ENCODE results near the gene TIMM22.
"Not testable (repeated sequence)": the region's sequence is repeated elsewhere in the genome, so short reads cannot be mapped to it uniquely, and the experiment has no call there.

Gene TIMM22

DNA sequence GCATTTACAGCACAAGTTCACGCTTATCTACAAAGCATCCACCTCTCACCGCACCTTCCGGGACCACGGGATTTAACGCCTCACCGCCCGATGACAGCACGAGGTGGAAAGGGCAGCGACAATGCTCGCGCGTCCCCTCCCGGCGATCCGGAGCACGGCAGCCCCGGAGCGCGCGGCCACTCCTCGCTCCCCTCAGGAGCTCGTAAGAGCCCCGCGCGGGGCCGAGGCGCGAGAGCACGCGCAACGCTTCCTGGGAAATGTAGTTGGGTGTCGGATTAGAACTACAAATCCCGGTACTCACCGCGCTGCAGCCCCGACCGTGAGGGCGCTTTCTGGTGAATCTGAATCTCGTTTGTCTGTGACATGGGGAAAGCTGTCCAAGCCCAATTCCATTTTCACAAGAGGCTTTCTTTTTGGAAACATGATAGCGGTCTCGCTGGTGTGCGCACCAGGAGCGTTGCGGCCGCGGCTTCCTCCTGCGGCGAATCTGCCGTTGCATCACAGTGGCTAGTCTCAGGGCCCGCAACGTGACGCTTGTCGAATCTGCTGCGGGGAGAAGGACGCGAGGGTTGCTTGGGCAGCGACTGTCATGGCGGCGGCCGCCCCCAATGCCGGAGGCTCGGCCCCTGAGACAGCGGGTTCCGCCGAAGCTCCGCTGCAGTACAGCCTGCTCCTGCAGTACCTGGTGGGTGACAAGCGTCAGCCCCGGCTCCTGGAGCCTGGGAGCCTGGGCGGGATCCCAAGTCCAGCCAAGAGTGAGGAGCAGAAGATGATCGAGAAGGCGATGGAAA, at the start of gene TIMM22:
Gene TIMM22, plus strand, starts transcription at position 576 of the 791 bp plus-strand sequence. Its CDS starts 14 bp downstream, at position 590.
- DNase-seq = peak; percentile 93 to 97 (median 93)

DNA sequence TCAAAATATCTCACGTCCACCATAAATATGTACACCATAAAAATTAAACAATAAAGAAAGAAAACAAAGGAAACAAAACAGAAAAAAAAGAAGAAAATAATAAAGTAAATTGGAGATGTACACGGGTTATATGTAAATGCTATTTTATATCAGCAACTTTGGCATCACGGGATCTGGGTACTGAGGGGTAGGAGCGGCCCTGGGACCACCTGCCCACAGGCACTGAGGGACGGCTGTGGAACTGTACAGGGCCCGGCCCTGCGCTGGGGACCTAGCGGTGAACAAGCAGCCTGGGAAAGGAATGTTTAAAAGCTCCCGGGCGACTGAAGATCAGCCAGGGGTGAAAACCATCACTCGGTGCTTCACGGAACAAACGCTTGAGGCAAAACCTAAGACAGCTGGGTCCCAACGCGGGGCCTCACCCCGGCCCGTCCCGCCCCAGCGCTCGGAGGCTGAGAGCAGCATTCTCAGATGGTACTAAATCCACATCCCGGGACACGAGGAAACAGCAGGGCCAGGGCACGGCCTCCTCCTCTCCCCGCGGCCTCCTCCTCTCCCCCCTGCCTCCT, 48.6 kb upstream of the TIMM22 start:
- no peak for DNase-seq

- DNase-seq = no peak
Measured at GRCh38 chr17:949623-950303, 47.2 kb upstream of the TIMM22 start.

DNA sequence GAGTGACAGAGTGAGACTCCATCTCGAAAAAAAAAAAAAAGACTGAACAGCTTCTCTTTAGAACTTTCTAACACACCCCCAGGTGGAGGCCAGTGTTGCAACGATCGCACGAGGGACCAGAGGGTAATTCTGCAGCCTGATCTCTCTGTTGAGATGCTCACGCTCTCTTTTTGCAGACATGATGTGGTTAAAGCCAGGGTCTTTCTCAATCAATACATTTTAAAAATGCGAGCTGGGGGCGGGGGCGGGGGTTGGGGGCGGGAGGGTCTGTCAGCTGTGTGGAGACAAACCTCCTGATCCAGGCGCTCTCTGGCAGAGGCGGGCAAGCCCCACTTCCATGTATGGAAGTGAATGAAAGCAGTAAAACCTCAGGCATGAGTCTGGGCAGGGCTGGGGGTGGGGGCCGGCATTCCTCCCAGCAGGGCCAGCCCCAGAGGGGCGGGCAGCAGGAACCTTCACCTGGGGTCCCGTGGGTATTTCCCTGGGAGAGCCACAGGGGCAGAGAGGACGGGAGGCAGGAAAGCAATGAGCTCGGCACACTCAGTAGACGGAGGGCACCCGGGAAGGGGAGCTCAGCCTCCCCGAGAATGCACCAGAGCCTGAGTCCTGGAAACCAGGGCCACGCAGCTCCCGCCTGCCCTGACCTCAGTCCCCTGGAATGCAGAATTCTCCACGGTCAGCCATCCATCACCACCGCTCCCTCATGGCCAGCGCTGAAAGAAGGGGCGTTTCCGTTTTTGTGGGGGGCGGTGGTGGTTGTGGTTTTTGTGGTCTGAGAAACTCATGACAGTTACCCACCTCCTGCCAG, 45.4 kb upstream of the TIMM22 start:
- DNase-seq = no peak

DNA sequence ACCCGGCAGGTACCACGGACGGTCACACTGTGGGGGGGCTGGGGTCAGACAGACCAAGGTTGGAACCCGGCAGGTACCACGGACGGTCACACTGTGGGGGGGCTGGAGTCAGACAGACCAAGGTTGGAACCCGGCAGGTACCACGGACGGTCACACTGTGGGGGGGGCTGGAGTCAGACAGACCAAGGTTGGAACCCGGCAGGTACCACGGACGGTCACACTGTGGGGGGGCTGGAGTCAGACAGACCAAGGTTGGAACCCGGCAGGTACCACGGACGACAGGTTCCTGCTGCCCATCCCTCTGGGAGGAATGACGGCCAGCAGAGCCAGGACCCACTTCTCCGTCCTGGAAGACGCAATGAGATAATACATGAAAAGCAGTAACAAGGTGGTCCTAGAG, 44.3 kb upstream of the TIMM22 start:
- DNase-seq = not testable (repeated sequence)

GRCh38 chr17:953767-954166, 43.2 kb upstream of the TIMM22 start:
- no peak for DNase-seq

DNA sequence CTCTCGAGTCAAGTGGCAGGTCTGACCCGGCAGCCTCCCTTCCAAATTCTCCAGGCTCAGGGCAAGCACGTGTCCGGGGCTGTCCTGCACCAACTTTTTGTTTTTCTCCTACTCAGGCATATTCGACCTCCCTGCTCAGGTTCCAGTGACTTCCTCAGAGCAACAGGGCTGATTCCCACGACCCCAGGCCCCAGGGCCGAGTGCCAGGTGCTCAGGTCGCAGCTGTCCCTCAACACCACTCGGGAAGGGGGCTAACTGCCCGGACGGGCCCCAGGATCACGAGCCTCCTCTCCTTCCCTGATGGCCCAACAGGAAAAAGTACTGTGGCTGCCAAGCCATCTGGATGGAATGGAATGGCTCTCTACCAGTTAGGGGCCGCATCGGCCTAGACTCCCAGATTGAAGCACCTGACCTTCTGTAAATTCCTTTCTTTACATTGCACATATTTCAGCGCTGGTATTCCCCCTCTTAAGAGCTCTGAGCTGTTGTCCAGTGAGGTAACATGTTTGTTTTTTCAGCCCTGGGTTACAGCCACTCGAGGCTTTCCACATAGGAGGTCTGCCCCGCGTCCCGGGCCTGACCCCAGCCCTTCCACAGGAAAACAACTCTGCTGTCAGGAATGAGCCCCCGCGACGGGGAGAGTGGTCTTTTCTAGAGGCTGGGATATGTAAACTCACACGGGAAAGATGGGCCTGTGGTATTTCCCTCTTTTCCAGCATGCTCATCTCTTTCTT, 42.3 kb upstream of the TIMM22 start:
- DNase-seq = no peak

DNA sequence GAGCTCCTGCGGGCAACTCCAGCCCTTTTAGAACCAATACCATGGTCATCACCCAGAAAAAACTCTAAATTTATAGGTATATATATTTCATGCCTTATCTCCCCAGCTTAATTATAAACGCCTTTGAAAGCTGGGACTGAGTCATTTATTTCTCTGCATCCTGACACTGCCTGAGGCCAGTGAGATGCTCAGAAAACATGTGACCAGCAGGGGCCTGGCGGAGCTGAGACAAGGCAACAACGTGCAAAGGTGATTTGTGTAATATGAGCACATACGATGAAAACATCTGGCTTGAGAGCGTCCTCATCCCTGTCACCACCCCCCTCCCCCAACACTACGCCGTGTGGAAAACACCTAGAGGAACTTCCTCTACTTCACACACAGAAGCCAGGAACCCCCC, 40.0 kb upstream of the TIMM22 start:
- peak; percentile 9 to 41 (median 40) for DNase-seq

DNA sequence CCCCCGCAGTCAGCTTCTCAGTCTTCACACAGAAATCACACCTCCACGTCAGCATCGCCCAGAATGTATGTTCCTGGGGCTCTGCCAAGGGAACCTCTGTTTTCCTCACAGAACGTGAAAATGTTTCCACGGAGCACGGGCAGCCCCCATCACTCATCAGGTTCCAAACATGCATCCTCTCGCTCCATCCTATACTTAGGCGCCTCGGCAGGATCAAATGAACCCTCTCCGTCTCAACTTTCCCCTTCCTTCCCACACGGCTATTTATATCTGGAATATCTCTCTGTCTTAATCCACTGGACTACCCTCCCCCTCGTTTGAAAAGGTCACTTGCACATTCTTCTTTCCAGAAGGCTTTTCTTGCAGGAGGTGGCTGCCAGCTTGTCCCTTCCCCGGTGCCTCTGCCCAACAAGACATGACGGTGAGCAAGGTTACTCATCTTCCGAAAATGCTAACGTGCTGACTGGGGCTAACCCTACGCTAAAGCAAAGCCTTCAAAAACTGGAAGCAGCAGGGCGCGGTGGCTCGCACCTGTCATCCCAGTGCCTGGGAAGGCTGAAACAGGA, 39.0 kb upstream of the TIMM22 start:
- no peak for DNase-seq

DNA sequence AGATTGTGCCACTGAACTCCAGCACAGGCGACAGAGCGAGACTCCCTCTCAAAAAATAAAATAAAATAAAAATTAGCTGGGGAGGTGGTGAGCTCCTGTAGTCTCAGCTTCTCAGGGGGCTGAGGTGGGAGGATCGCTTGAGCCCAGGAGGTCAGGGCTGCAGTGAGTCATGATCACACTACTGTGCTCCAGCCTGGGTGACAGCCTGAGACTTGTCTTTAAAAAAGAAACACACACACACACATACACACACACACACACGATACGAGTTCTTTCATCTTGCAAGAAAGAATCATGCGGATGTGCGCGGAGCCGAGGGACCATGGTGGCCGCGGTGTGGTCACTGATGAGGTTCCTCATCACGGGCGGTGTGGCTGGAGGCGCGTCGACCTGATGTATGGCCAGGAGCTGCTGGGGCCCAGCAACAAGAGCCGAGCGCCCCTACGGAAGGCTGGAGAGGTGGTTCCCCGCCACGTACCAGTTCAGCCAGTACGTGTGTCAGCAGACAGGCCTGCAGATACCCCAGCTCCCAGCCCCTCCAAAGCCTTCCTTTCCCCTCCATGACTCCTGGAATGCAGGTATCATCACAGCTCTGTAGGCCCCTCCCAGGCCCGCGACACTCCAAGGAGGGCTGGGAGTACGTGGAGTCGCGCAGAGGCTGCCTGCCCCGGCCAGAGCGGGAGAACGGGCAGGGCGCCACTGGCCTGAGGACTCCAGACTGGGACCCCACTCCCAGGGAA, 38.0 kb upstream of the TIMM22 start:
- DNase-seq = no peak

- DNase-seq = no peak
Measured at GRCh38 chr17:962166-962565, 34.8 kb upstream of the TIMM22 start.

DNA sequence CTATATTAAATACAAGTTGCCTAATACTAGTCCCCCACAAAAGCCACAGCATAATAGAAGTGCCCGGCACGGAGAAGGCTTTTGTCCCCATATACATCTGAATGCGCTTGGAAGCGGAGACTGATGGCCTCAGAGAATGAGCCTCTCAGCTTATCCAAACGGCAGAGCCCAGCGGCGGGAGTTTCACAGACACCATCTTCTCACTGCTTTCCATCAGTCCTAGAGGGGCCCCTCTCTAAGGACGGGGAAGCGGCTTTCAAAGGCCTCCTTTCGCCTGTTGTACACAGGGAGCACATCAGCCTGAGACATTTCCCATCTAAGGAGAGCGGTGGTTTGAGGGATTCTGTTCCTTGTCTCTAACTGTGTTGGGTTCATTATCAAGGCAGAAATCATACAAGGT, 34.3 kb upstream of the TIMM22 start:
- DNase-seq = no peak

GRCh38 chr17:964876-965275, 32.1 kb upstream of the TIMM22 start:
- DNase-seq = peak in 2 of 3 experiments; percentile 55 to 76

DNA sequence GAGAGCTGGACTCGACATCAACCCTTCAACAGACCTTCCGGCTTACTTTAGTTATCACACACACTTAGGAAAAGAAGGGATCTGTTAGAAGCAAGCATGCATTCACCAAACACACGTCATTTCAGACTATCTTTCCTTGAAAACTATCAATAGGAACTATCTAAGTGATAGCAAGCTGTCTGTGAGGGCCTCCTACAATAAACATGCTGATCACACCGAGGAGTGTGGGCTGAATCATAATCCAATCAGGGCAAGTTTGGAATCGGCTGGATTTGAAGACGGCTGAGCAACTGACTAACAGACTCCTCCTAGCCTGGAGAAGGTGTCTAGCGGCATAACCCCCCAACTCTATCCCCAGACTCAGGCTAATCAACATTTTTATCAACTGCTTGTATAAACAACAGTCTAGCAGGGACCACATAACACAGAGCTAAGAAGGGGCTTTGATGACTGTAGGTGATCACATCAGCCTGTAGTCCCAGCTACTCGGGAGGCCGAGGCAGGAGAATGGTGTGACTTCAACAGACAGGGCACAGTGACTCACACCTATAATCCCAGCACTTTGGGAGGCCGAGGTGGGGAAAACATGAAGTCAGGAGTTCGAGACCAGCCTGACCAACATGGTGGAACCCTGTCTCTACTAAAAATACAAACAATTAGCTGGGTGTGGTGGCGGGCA, 31.5 kb upstream of the TIMM22 start:
- no peak for DNase-seq

DNA sequence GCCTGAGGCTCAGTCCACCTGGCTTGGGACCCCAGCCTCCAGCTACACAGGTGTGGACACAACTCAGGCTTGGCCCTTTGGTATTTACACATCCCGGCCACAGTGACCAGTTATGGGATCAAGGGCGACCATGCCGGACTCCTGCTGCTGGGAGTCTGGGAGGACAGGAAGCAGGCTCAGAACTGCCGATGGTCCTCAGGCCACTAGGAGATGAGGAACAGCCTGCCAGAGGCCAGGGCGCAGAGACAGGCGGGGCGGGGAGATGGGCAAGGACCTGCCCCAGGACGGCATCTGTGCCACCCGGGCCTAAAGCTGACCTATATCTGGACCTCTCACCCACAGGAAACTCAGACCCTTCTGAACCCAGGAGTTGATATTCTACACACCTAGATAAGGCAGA, 29.8 kb upstream of the TIMM22 start:
- no peak for DNase-seq

DNA sequence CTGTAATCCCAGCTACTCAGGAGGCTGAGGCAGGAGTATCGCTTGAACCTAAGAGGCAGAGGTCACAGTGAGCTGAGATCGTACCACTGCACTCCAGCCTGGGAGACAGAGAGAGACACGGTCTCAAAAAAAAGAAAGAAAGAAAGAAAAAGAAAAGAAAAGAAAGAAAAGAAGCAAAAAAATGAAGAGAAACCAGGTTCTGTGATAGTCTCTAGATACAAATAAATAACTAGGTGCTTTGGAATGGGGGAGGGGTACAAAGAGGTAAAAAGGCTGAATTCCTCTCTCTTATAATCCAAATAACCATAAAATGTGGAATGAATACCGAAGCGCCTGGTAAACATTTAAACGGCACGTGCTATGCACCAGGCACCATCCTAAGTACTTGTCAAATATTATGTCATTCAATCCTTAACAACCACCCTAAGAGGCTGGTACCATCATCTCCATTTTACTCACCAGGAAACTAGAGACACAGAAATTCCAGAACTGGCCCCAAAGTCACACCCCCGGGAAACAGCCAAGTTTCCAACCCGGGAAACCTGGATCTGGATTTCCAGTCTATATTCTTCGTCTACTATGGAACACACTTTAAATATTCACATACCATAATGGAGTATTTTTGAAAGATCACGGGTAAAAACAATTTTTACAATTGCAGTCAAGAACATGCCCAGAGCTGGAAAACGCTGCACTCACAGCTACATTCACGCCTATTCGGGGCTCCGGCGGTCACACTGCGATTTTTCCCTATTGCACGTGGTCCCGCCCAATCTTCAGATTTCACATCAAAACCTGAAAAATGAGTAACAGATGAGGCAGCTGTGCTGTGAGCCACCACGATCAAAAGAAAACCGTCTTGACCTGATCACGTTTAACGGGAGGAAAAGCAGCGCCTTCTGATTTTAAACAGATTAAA, 27.9 kb upstream of the TIMM22 start:
- peak; percentile 11 to 56 (median 25) for DNase-seq

DNA sequence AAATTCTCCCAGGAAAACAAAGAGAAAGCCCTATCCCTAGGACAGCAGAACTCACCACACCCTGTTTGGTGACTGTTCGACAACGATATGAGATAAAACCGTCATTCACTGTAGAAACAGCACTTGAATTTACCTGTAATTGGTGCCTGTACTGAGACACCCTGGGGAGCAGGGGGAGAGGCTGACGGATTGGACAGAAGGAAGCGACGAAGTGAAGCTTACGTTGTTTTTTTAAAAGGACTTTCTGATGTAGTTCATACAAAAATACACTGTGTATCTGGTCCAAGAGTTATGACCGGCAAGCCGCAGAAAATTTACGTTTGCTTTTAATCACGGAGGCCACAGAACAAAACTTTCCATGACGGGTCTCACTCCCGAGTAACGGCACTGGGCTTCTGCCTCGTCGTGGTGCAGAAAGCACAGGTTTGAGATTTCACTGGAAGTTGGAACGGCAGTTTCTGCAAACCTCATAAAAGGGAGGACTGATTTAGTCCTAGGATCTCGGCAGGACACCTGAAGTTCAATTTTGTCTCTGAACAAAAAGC, 27.0 kb upstream of the TIMM22 start:
- DNase-seq = peak; percentile 40 to 79 (median 49)

DNA sequence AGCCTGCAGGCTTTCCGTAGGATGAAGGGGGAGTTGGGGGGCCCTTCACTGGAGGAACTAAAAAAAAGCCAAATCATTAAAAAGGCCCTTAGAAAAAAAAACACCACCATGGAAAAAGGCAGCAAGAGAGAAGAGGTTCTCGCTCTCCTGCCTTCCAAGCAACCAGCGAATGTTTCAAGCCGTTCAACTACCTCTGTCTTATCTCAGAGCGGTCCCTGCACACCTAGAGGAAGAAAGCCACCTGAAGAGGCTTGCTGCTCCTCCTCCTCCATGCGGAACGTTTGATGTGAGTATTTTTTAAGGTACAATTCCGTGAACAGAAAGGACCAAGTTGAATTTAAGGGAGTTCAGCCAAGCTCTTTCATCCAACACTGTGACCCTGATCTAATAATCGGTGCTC, 26.6 kb upstream of the TIMM22 start:
- no peak for DNase-seq

- DNase-seq = not testable (repeated sequence)
Measured at GRCh38 chr17:971861-972260, 25.1 kb upstream of the TIMM22 start.

All from NCI-H1417 (cell line).